Measurements from ENCODE around the gene DNAJC2. TPM values are rescaled to one million over a fixed set of nuclear protein-coding genes. Genes with fewer than 3 reads are reported as not detected.

DNAJC2 gene
- 21.9 and 26.4 TPM in 2 replicates for total RNA-seq

GRCh38 chr7:103344453-103345149 lies at the start of gene DNAJC2:
TSS of gene DNAJC2 (minus strand) at chr7:103344767. CDS start at chr7:103344622, 145 bp downstream.
- DNase-seq (ENCODE audit: low read depth, low spot score) = peak; percentile 72

- DNase-seq (ENCODE audit: low read depth, low spot score) = no peak
These were observed 47.4 kb upstream of the DNAJC2 start for GRCh38 chr7:103391976-103392375.

- no peak for DNase-seq (ENCODE audit: low read depth, low spot score)
These were observed 46.6 kb upstream of the DNAJC2 start for GRCh38 chr7:103391150-103391549.

GRCh38 chr7:103389263-103389662 lies 44.7 kb upstream of the DNAJC2 start:
- DNase-seq (ENCODE audit: low read depth, low spot score) = no peak

- DNase-seq (ENCODE audit: low read depth, low spot score) = no peak
These were observed 44.0 kb upstream of the DNAJC2 start for GRCh38 chr7:103388469-103389140.

GRCh38 chr7:103387242-103387641 lies 42.7 kb upstream of the DNAJC2 start:
- DNase-seq (ENCODE audit: low read depth, low spot score) = no peak

GRCh38 chr7:103382032-103382402 lies 37.5 kb upstream of the DNAJC2 start:
- no peak for DNase-seq (ENCODE audit: low read depth, low spot score)

- no peak for DNase-seq (ENCODE audit: low read depth, low spot score)
These were observed 36.9 kb upstream of the DNAJC2 start for GRCh38 chr7:103381280-103382031.

GRCh38 chr7:103380395-103381191 lies 36.0 kb upstream of the DNAJC2 start:
- DNase-seq (ENCODE audit: low read depth, low spot score) = no peak

GRCh38 chr7:103379270-103379975 lies 34.9 kb upstream of the DNAJC2 start:
- no peak for DNase-seq (ENCODE audit: low read depth, low spot score)

- no peak for DNase-seq (ENCODE audit: low read depth, low spot score)
These were observed 29.5 kb upstream of the DNAJC2 start for GRCh38 chr7:103373866-103374643.

GRCh38 chr7:103369432-103369831 lies 24.9 kb upstream of the DNAJC2 start:
- DNase-seq (ENCODE audit: low read depth, low spot score) = no peak

- DNase-seq (ENCODE audit: low read depth, low spot score) = no peak
These were observed 5.2 kb upstream of the DNAJC2 start for GRCh38 chr7:103349805-103350204.

GRCh38 chr7:103348959-103349358 lies 4.4 kb upstream of the DNAJC2 start:
- no peak for DNase-seq (ENCODE audit: low read depth, low spot score)

- no peak for DNase-seq (ENCODE audit: low read depth, low spot score)
These were observed 3.9 kb upstream of the DNAJC2 start for GRCh38 chr7:103348452-103348851.

- DNase-seq (ENCODE audit: low read depth, low spot score) = peak; percentile 63
These were observed 3.1 kb upstream of the DNAJC2 start, which contains the start of gene PSMC2 for GRCh38 chr7:103347507-103348267. TSS of gene PSMC2 (plus strand) at chr7:103347643. CDS start at chr7:103347712, 69 bp downstream.

GRCh38 chr7:103346396-103346795 lies 1.8 kb upstream of the DNAJC2 start:
- DNase-seq (ENCODE audit: low read depth, low spot score) = no peak

- no peak for DNase-seq (ENCODE audit: low read depth, low spot score)
These were observed 662 bp downstream of the DNAJC2 start for GRCh38 chr7:103343758-103344452.

GRCh38 chr7:103343332-103343731 lies 1.2 kb downstream of the DNAJC2 start:
- DNase-seq (ENCODE audit: low read depth, low spot score) = no peak

All from pulmonary artery endothelial cell (primary cell).